Calu3 (cell line): ENCODE results near the gene TMEM236. TPM values are rescaled to one million over a fixed set of nuclear protein-coding genes. Genes with fewer than 3 reads are reported as not detected.

Experiments used
- BruUV-seq: library from RNA; stranded (reverse); fragments of 400-500 nt; replicated peaks from 2 replicates; lab custom pipeline; 2021; lab: Mats Ljungman, UMichigan
- CTCF ChIA-PET: fragments of 300-600 bp; sonication (Branson Sonifier 250); formaldehyde crosslinking; loops from one replicate; lab custom pipeline; 2022; ENCODE audit warnings: antibody characterized with exemption; lab: Charles Lee
- DNase-seq: peaks from one replicate; pipeline ENCODE4 v3.0.0; 2022
- H3K27ac Mint-ChIP-seq: one replicate; pipeline ENCODE4 v1.8.0; 2022; ENCODE audit warnings: mixed read lengths; ENCODE audit not compliant: unreplicated experiment
- H3K27me3 Mint-ChIP-seq: one replicate; pipeline ENCODE4 v1.8.0; 2022; ENCODE audit warnings: mixed read lengths; ENCODE audit not compliant: unreplicated experiment
- H3K36me3 Mint-ChIP-seq: one replicate; pipeline ENCODE4 v1.8.0; 2022; ENCODE audit warnings: mild to moderate bottlenecking, moderate library complexity, mixed read lengths; ENCODE audit not compliant: insufficient read depth, unreplicated experiment
- H3K4me1 Mint-ChIP-seq: one replicate; pipeline ENCODE4 v1.8.0; 2022; ENCODE audit warnings: mild to moderate bottlenecking, low read depth, mixed read lengths; ENCODE audit not compliant: unreplicated experiment
- H3K4me3 Mint-ChIP-seq: one replicate; pipeline ENCODE4 v1.8.0; 2022; ENCODE audit warnings: mild to moderate bottlenecking, low read depth, moderate library complexity, mixed read lengths; ENCODE audit not compliant: unreplicated experiment
- H3K9me3 Mint-ChIP-seq: one replicate; pipeline ENCODE4 v1.8.0; 2022; ENCODE audit warnings: low read depth, mixed read lengths; ENCODE audit not compliant: unreplicated experiment
- intact Hi-C: fragments of 100-400 bp; cut with micrococcal nuclease; formaldehyde crosslinking; loops from one replicate; pipeline ENCODE4 v1.10.0; 2022; ENCODE audit not compliant: unreplicated experiment
- total RNA-seq: library from RNA; stranded (reverse); gene quantifications from 2 replicates; pipeline ENCODE4 v1.2.3, GENCODE V29; 2022
- TF ChIP-seq, protein P1 (sequence below): fragments of 200-600 bp; IDR thresholded peaks from one replicate; pipeline ENCODE4 v1.8.0; 2022; ENCODE audit warnings: antibody characterized with exemption; ENCODE audit not compliant: unreplicated experiment

Gene TMEM236
- total RNA-seq, 1 experiment from 2014 or later, result 0.38 TPM

DNA sequence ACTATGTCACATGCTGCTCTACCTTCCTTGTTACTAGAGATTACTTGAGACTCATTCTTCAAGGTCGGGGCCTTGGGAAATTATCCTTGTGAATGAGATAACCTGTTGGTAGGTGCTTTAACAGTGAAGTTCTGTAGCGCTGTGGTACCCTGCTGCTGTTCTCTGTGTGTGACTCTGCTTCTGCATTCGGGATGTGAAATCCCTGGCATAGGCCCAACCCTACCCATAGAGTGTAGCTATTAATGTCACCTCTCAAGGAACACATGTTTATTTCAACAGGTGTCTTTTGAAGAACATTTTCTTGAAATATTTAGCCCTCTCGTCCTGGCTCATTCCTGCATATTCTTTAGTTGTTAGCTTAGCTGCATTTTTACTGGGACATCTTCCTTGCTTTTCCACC, 41.8 kb upstream of the TMEM236 start:
- Mint-ChIP-seq H3K36me3 (no peaks in the 10 kb centered on the region), H3K9me3 (no peaks in the 10 kb centered on the region), H3K4me1 (no peaks in the 10 kb centered on the region), H3K4me3 (no peak overlapping the region), H3K27ac (no peak overlapping the region), H3K27me3 (no peaks in the 10 kb centered on the region)
- BruUV-seq, result no TSS peak
- TF ChIP-seq, protein P1, sequence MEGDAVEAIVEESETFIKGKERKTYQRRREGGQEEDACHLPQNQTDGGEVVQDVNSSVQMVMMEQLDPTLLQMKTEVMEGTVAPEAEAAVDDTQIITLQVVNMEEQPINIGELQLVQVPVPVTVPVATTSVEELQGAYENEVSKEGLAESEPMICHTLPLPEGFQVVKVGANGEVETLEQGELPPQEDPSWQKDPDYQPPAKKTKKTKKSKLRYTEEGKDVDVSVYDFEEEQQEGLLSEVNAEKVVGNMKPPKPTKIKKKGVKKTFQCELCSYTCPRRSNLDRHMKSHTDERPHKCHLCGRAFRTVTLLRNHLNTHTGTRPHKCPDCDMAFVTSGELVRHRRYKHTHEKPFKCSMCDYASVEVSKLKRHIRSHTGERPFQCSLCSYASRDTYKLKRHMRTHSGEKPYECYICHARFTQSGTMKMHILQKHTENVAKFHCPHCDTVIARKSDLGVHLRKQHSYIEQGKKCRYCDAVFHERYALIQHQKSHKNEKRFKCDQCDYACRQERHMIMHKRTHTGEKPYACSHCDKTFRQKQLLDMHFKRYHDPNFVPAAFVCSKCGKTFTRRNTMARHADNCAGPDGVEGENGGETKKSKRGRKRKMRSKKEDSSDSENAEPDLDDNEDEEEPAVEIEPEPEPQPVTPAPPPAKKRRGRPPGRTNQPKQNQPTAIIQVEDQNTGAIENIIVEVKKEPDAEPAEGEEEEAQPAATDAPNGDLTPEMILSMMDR, result no peak
- no peak for DNase-seq
- CTCF ChIA-PET, result interaction anchor here (0.5 kb wide), 1 partner anchor 18 kb away, joined by 3 read pairs; no protein-coding TSS in a partner anchor
- intact Hi-C loops, result no loop called here

DNA sequence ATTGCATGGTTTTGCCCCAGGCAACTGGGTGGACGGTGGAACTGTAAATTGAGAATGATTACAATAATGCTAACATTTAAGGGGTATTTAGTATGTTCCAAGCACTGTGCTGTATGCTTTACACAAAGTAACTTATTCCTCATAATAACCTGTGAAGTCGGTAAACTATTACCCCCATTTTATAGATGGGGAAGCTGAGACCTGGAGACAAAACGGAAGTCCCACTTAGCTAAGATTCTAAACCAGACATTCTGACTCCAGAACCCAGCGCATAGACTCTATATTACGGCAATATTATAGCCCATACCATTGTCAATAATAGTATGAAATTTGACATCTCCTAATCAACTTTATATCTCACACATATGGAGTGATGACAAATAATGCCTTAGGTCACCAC, 39.9 kb upstream of the TMEM236 start:
- H3K9me3 Mint-ChIP-seq, result no peaks in the 10 kb centered on the region
- H3K36me3 Mint-ChIP-seq, result no peaks in the 10 kb centered on the region
- no peak for DNase-seq
- TF ChIP-seq, protein P1, result no peak
- BruUV-seq, result no TSS peak
- no peak overlapping the region for H3K4me3 Mint-ChIP-seq
- H3K27ac Mint-ChIP-seq, result no peak overlapping the region
- CTCF ChIA-PET, result no interaction called here
- intact Hi-C loops, result no loop called here
- H3K27me3 Mint-ChIP-seq, result no peaks in the 10 kb centered on the region
- H3K4me1 Mint-ChIP-seq, result no peaks in the 10 kb centered on the region

DNA sequence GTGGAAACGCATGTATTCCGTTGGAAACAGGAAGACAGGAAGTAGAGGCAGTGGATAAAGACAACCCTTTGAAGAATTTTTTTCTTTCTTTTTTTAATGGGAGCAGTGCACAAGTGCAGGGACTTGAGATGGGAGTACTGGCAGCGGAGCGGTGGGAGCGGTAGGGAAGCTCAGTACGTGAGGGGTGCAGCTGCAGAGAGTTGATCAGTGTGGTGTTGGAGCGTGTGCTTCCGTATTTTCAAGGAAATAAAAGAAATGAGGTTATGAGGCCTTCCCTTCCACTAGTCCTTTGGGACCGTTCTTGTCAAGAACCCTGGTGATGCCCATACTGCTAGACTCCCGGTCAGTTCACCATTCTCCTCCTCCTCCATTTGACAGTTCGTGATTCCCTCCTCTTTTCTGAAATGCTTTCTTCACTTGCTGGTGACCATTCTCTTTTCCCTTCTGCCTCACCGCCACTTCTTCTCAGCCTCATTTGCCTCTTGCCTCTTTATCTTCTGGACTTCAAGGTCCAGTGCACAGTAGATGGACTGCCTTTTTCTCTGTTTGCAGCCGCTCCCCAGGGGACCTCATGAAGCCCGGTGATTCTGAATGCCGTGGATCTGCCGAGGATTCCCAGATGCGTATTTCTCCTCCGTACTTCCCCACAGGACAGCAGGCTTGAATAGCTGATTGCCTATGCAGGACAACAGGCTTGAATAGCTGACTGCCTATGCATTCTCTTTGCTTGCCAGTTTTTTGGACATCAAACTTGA, 39.1 kb upstream of the TMEM236 start:
- BruUV-seq, result no TSS peak
- TF ChIP-seq, protein P1, result no peak

DNA sequence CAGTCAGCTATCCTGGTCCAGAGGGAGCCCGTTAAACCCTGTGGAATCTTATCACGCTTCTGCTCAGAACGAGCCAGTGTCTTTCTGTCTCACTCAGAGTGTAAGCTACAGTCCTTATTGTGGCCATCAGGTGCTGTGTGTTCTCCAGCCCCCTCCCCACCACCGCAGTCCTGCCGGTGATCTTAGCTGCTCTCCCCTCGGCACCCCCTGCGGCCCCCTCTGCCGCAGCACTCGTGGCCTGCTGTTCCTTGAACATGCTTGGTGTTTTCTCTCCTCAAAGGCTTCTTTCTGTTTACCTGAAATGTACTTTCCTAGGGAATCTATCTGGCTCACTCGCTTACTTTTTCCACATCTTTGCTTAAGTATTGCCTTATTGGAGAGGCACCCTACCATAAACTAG, 38.2 kb upstream of the TMEM236 start:
- CTCF ChIA-PET, result no interaction called here
- no peak overlapping the region for H3K27ac Mint-ChIP-seq
- no peaks in the 10 kb centered on the region for H3K36me3 Mint-ChIP-seq
- no TSS peak for BruUV-seq
- H3K27me3 Mint-ChIP-seq, result no peaks in the 10 kb centered on the region
- no peaks in the 10 kb centered on the region for H3K4me1 Mint-ChIP-seq
- DNase-seq, result no peak
- TF ChIP-seq, protein P1, result no peak
- intact Hi-C loops, result no loop called here
- H3K9me3 Mint-ChIP-seq, result peaks cover 2% of the 10 kb centered on the region
- H3K4me3 Mint-ChIP-seq, result no peak overlapping the region

More for the DNA sequence above, 39.1 kb upstream of the TMEM236 start:
- H3K4me3 Mint-ChIP-seq, result no peak overlapping the region
- DNase-seq, result no peak
- no peak overlapping the region for H3K27ac Mint-ChIP-seq
- no peaks in the 10 kb centered on the region for H3K4me1 Mint-ChIP-seq
- H3K9me3 Mint-ChIP-seq, result peaks cover 2% of the 10 kb centered on the region
- intact Hi-C loops, result no loop called here
- H3K36me3 Mint-ChIP-seq, result no peaks in the 10 kb centered on the region
- H3K27me3 Mint-ChIP-seq, result no peaks in the 10 kb centered on the region
- CTCF ChIA-PET, result no interaction called here
